DND-41 (cell line): ENCODE measurements around the gene SQSTM1.

Experiments
- CTCF ChIP-seq: IDR thresholded peaks from 2 replicates; pipeline ENCODE4 v1.5.1; 2012; ENCODE audit warnings: borderline replicate concordance, low read length, moderate library complexity, mild to moderate bottlenecking; ENCODE audit not compliant: poor library complexity, severe bottlenecking; ENCODE audit errors: extremely low read depth
- EZH2 ChIP-seq: IDR thresholded peaks from 3 replicates; pipeline ENCODE4 v1.6.1; 2012; ENCODE audit warnings: borderline replicate concordance, low read depth, mild to moderate bottlenecking, moderate library complexity, low read length, inconsistent platforms; ENCODE audit not compliant: severe bottlenecking

- TF ChIP-seq CTCF, result no peak
- TF ChIP-seq EZH2, result no peak
Measured at GRCh38 chr5:179803651-179804554, 16.8 kb upstream of the SQSTM1 start.
